Body of pancreas (tissue), 4 donors: ENCODE measurements around the gene TMOD2.

Source experiments
- POLR2A ChIP-seq, 3 donors: fragments of 450-650 bp; IDR thresholded peaks; one replicate each; pipeline ENCODE4 v1.6.1; 2016; ENCODE audit warnings: antibody characterized with exemption in 3 of 3, mild to moderate bottlenecking in 2 of 3
- TF ChIP-seq, protein P1 (sequence below), 7 experiments: fragments of 450-650 bp in 4 of 7; fragments of 200-600 bp in 3 of 7; sonication (generic) in 3 of 7; IDR thresholded peaks; one replicate each; pipeline ENCODE4 v1.5.1; 2016 to 2019; ENCODE audit warnings: antibody characterized with exemption in 7 of 7

DNA sequence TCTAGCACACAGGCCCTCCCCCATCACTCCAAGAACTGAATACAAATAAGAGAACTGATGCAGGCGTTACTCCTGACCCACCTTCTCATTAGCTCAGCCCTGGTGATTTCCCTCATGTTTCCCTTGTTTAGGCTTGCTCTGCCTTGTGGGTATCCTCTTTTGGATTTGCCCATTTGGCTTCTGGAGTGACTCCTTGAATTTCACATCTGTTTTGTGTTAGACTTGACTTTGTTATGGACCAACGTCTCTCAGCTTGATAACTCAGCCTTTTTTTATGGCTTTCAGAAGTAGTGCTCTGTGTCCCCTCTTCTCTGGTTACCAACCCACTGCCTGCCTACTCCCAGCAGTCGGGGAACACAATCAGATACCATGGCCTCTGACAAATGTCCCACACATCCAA is 66.8 kb downstream of the TMOD2 start:
- TF ChIP-seq, protein P1, sequence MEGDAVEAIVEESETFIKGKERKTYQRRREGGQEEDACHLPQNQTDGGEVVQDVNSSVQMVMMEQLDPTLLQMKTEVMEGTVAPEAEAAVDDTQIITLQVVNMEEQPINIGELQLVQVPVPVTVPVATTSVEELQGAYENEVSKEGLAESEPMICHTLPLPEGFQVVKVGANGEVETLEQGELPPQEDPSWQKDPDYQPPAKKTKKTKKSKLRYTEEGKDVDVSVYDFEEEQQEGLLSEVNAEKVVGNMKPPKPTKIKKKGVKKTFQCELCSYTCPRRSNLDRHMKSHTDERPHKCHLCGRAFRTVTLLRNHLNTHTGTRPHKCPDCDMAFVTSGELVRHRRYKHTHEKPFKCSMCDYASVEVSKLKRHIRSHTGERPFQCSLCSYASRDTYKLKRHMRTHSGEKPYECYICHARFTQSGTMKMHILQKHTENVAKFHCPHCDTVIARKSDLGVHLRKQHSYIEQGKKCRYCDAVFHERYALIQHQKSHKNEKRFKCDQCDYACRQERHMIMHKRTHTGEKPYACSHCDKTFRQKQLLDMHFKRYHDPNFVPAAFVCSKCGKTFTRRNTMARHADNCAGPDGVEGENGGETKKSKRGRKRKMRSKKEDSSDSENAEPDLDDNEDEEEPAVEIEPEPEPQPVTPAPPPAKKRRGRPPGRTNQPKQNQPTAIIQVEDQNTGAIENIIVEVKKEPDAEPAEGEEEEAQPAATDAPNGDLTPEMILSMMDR (IDR thresholded peaks at IDR 0.05) = no peak
- TF ChIP-seq POLR2A (IDR thresholded peaks at IDR 0.05) = no peak
